GM13976 (cell line): ENCODE data around the gene FRMD8.

Experiments
- DNase-seq: peaks from one replicate; pipeline ENCODE4 v3.0.0; 2012; ENCODE audit warnings: low spot score
- CTCF ChIP-seq: IDR thresholded peaks from 2 replicates; pipeline ENCODE4 v1.5.1; 2012; ENCODE audit warnings: borderline replicate concordance, mild to moderate bottlenecking; ENCODE audit not compliant: insufficient read depth; ENCODE audit errors: extremely low read depth, missing control alignments, control extremely low read depth
- in situ Hi-C: fragments of 300-500 bp; cut with MboI; formaldehyde crosslinking; loops from one replicate; pipeline ENCODE4 v1.12.0; 2022; ENCODE audit warnings: low sequenced_read_pairs, mixed read lengths, inconsistent platforms; ENCODE audit not compliant: unreplicated experiment

FRMD8 gene

GRCh38 chr11:65353376-65353775 lies 33.1 kb upstream of the FRMD8 start:
- TF ChIP-seq CTCF, result no peak
- in situ Hi-C loops, result no loop called here
- DNase-seq, result no peak

- no peak for DNase-seq
- in situ Hi-C loops, result no loop called here
- no peak for TF ChIP-seq CTCF
These were observed 32.6 kb upstream of the FRMD8 start for GRCh38 chr11:65353900-65354264.

GRCh38 chr11:65354265-65355012 lies 32.0 kb upstream of the FRMD8 start, which contains the start of gene TIGD3:
TSS of gene TIGD3 (plus strand) at chr11:65354751. CDS start at chr11:65355809, 1,058 bp downstream.
- TF ChIP-seq CTCF, result peak; percentile 9
- in situ Hi-C loops, result loop anchor here (5.0 kb wide), 1 partner anchor 153 kb away; no protein-coding TSS in a partner anchor

GRCh38 chr11:65355013-65355775 lies 31.2 kb upstream of the FRMD8 start:
- no peak for TF ChIP-seq CTCF
- in situ Hi-C loops, result loop anchor here (5.0 kb wide), 1 partner anchor 152 kb away; no protein-coding TSS in a partner anchor
- peak; percentile 73 for DNase-seq

More at GRCh38 chr11:65354265-65355012, 32.0 kb upstream of the FRMD8 start, which contains the start of gene TIGD3:
- peak; percentile 100 for DNase-seq

- in situ Hi-C loops, result loop anchor here (5.0 kb wide), 1 partner anchor 151 kb away; no protein-coding TSS in a partner anchor
- DNase-seq, result no peak
- TF ChIP-seq CTCF, result no peak
These were observed 30.6 kb upstream of the FRMD8 start for GRCh38 chr11:65355776-65356393.

- no peak for TF ChIP-seq CTCF
- in situ Hi-C loops, result loop anchor here (5.0 kb wide), 1 partner anchor 151 kb away; no protein-coding TSS in a partner anchor
- DNase-seq, result no peak
These were observed 30.0 kb upstream of the FRMD8 start for GRCh38 chr11:65356394-65356972.
